SH-SY5Y (cell line): Measurements from ENCODE around the gene MAPT.

Source experiments
- GATA2 ChIP-seq: IDR thresholded peaks from 2 replicates; pipeline ENCODE4 v1.6.1; 2011; ENCODE audit warnings: mild to moderate bottlenecking, low read depth, low read length
- GATA3 ChIP-seq: IDR thresholded peaks from 2 replicates; pipeline ENCODE4 v1.6.1; 2011; ENCODE audit warnings: low read depth, mild to moderate bottlenecking, low read length, moderate library complexity

DNA sequence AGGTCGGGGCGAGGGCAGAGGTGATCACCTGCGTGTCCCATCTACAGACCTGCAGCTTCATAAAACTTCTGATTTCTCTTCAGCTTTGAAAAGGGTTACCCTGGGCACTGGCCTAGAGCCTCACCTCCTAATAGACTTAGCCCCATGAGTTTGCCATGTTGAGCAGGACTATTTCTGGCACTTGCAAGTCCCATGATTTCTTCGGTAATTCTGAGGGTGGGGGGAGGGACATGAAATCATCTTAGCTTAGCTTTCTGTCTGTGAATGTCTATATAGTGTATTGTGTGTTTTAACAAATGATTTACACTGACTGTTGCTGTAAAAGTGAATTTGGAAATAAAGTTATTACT, 133.6 kb downstream of the MAPT start:
- no peak for TF ChIP-seq GATA3
- TF ChIP-seq GATA2: no peak
